ENCODE measurements around the gene ST3GAL3. TPM values are rescaled to one million over a fixed set of nuclear protein-coding genes. Genes with fewer than 3 reads are reported as not detected.

ST3GAL3 gene
- polyA plus RNA-seq, 2 of the 4 experiments (the other 2 are of a cell fraction): 2.5 to 4.0 TPM

DNA sequence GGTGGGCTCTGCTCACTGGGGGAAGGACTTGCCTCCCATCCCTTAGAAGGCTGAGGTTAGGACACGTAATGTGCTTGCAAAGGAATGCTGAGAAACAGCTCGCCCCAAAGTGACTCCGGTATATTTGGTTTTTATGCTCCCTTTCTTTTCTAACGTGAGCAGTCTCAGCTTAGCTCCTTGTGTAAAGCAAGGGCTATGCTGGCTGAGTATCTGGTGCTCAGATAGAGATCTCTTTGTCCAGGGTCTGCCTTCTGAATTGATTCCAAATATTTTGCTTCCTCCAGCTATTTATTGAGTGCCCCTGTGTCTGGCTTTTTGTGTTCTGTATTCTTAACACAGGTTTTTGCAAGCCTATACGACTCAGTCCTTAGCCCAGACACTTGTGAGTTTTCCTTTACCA is 131.7 kb downstream of the ST3GAL3 start:
- WGBS (ENCODE audit: missing lambda C conversion rate): 91% methylated on average over 5 of the region's 5 CpGs
- no peak overlapping the region for H3K27ac ChIP-seq
- POLR2A ChIA-PET: no interaction called here

GRCh38 chr1:43841321-43842174 is 134.2 kb downstream of the ST3GAL3 start:
- no peak for TF ChIP-seq ZNF302 (CRISPR knock-in tag; IDR thresholded peaks at IDR 0.05)
- no peak for TF ChIP-seq SMC3 (IDR thresholded peaks at IDR 0.05)
- TF ChIP-seq POLR2A (IDR thresholded peaks at IDR 0.05; ENCODE audit: low read length): no peak
- no peak for TF ChIP-seq ZFP36 (IDR thresholded peaks at IDR 0.05; ENCODE audit: borderline replicate concordance, partially characterized antibody)
- TF ChIP-seq HEYL (CRISPR knock-in tag; IDR thresholded peaks at IDR 0.05): no peak
- TF ChIP-seq JUNB (IDR thresholded peaks at IDR 0.05): no peak
- no peak for TF ChIP-seq FOXS1 (CRISPR knock-in tag; IDR thresholded peaks at IDR 0.05)
- no peak for TF ChIP-seq HOXA7 (CRISPR knock-in tag; IDR thresholded peaks at IDR 0.05)
- TF ChIP-seq CHD4 (IDR thresholded peaks at IDR 0.05; ENCODE audit: borderline replicate concordance): no peak
- TF ChIP-seq RARB (CRISPR knock-in tag; IDR thresholded peaks at IDR 0.05): no peak
- no peak for TF ChIP-seq HOXB13 (CRISPR knock-in tag; IDR thresholded peaks at IDR 0.05; ENCODE audit: low read depth)
- no peak for TF ChIP-seq PBX3 (IDR thresholded peaks at IDR 0.05)
- no peak for TF ChIP-seq RCOR1 (IDR thresholded peaks at IDR 0.05; ENCODE audit: low read depth, low read length)
- TF ChIP-seq PHF8 (IDR thresholded peaks at IDR 0.05; ENCODE audit: borderline replicate concordance, low read depth): no peak
- TF ChIP-seq MYC (IDR thresholded peaks at IDR 0.05; ENCODE audit: borderline replicate concordance, low read length): no peak
- Histone ChIP-seq H3K9me3 (no peaks in the 10 kb centered on the region), H3K4me2 (no peak overlapping the region), H3K27ac (no peak overlapping the region), H3K4me1 (peaks cover 3% of the 10 kb centered on the region), H3K4me3 (no peak overlapping the region)
- POLR2A ChIA-PET: no interaction called here
- no peak for ATAC-seq
- WGBS (ENCODE audit: missing lambda C conversion rate): 100% methylated on average over 1 of the region's 1 CpG
- no peak for FAIRE-seq
- DNase-seq (ENCODE audit: low read depth in 1 of 2, low spot score in 1 of 2): no peak
- CTCF ChIA-PET: interaction anchor here (0.6 kb wide), 1 partner anchor 69 kb away, joined by 4 read pairs; no protein-coding TSS in a partner anchor

More for the DNA sequence above, 131.7 kb downstream of the ST3GAL3 start:
- no peak for FAIRE-seq
- Histone ChIP-seq H3K4me3 (no peak overlapping the region), H3K9me3 (no peaks in the 10 kb centered on the region), H3K4me1 (peaks cover 15% of the 10 kb centered on the region), H3K4me2 (no peak overlapping the region)
- ATAC-seq: no peak
- no peak for TF ChIP-seq JUN (IDR thresholded peaks at IDR 0.05)
- TF ChIP-seq REST (IDR thresholded peaks at IDR 0.05): no peak
- no peak for TF ChIP-seq ELK1 (IDR thresholded peaks at IDR 0.05; ENCODE audit: low read depth, low read length)
- no peak for TF ChIP-seq KDM5A (IDR thresholded peaks at IDR 0.05)
- TF ChIP-seq BCL3 (IDR thresholded peaks at IDR 0.05): no peak
- no peak for TF ChIP-seq TP53 (CRISPR knock-in tag; IDR thresholded peaks at IDR 0.05)
- CTCF ChIA-PET: interaction anchor here (1.0 to 1.4 kb wide), 2 partner anchors 10 to 31 kb away, joined by 3 to 4 read pairs; no protein-coding TSS in a partner anchor
- no peak for DNase-seq (ENCODE audit: low read depth in 1 of 2, low spot score in 1 of 2)
